ENCODE data around the gene RPL10A. TPM values are rescaled to one million over a fixed set of nuclear protein-coding genes. Genes with fewer than 3 reads are reported as not detected.
A peak's percentile ranks its signal among the peaks of the same experiment; 100 is the strongest.

RPL10A gene
- total and polyA plus RNA-seq, 2 of the 8 experiments (the other 6 are each of a cell fraction or from before 2014, with no cell fraction given), result 1,893 to 2,948 TPM

DNA sequence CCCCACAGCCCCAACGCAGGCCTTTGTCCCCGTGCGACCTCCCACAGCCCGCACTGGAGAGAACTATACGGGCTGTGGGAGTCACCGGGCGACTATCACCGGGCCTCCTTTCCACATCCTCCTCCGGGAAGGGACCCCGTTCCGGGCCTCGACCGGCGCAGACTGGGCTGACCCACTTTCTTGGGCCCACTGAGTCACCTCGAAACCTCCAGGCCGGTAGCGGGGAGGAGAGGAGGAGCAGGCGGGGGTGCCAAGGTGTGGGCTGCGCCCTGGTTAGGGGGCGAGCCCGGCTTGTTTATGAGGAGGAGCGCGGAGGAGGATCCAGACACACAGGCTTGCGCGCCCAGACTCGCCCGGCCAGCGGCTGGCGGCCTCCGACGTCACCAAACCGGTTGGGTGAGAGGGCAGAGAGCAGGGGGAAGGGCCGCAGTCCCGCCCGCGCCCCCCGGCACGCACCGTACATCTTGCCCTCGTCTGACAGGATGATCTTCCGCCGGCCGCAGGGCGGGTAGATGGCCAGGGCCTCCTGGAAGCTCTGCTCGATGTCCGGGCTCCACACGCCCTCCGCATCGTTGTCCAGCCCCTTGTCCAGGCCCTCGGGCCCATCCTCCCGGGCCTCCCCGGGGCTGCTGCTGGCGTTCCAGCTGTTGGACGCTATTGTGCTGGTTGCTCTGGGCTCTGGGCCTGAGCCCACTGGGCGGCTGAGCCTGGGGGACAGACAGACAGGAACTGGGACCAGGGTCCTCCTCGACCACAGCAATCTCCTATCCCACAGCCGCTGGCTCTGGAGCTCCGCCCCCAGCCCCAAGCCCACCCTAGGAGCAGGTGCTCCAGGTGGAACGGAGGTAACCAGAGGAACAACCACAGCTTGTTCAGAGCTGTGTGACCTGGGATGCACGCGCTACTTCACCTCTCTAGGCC lies 18.1 kb downstream of the RPL10A start (continued):
- TF ChIP-seq CBX5 (IDR thresholded peaks at IDR 0.05; ENCODE audit: low read depth, low read length) (no peak), KDM5A (IDR thresholded peaks at IDR 0.05; ENCODE audit: low read length) (no peak), RAD21 (IDR thresholded peaks at IDR 0.05 in 1 of 2, conservative IDR thresholded peaks at IDR 0.05 in 1 of 2; ENCODE audit: low read depth in 2 of 2, low read length in 2 of 2) (no peak; a peak in 1 of 4 replicates), ASH2L (IDR thresholded peaks at IDR 0.05; ENCODE audit: low read length) (peak; percentile 98), SAP30 (IDR thresholded peaks at IDR 0.05; ENCODE audit: insufficient read depth, insufficient replicate concordance, low read length) (no peak), CREB1 (IDR thresholded peaks at IDR 0.05) (peak; percentile 93)
- TF ChIP-seq, protein P1, sequence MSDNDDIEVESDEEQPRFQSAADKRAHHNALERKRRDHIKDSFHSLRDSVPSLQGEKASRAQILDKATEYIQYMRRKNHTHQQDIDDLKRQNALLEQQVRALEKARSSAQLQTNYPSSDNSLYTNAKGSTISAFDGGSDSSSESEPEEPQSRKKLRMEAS (IDR thresholded peaks at IDR 0.05), result peak; percentile 81

All from H1 (cell line).